ENCODE results near the gene ERCC1.

- no peak for TF ChIP-seq POLR2A (IDR thresholded peaks at IDR 0.05)
- no peak for TF ChIP-seq EP300 (IDR thresholded peaks at IDR 0.05)
- TF ChIP-seq CTCF (IDR thresholded peaks at IDR 0.05), result no peak
Measured at GRCh38 chr19:45357445-45357783, 66.3 kb downstream of the ERCC1 start.

Measured in ovary (tissue), 3 donors.